K562 (cell line): ENCODE data around the gene LHPP. TPM values are rescaled to one million over a fixed set of nuclear protein-coding genes. Genes with fewer than 3 reads are reported as not detected.
"Not testable (repeated sequence)": the region's sequence is repeated elsewhere in the genome, so short reads cannot be mapped to it uniquely, and the experiment has no call there.

Experiments used
- ATAC-seq: fragments of 200-7000 bp; cut with Tn5 transposase; 3 replicates; pipeline ENCODE4 v1.9.1; 2020; ENCODE audit warnings: moderate library complexity
- BruUV-seq: library from RNA; stranded (reverse); fragments of 400-500 nt; replicated peaks from 2 replicates; lab custom pipeline; 2021; lab: Mats Ljungman, UMichigan
- CTCF ChIA-PET: fragments of 300-600 bp; formaldehyde crosslinking; extraction: SDS; loops from one replicate; lab custom pipeline; 2021; ENCODE audit warnings: low intra/inter-chr PET ratio; lab: Yijun Ruan, JAX
- POLR2A ChIA-PET: fragments of 300-600, 350-650 bp; sonication (Branson Sonifier 250); formaldehyde crosslinking; extraction: SDS; loops from one replicate; lab custom pipeline; 2021; ENCODE audit warnings: antibody characterized with exemption, inconsistent platforms; lab: Yijun Ruan, JAX
- DNase-seq, 4 experiments: peaks; one replicate each; pipeline versions ENCODE4 v3.0.0 to v3.0.0-alpha.2; 2011 to 2018; ENCODE audit warnings: low spot score in 3 of 4, mixed read lengths in 3 of 4; ENCODE audit errors: extremely low read depth in 1 of 4
- FAIRE-seq: peaks from 2 replicates; lab custom pipeline; 2011; peaks lifted over from hg19 to GRCh38; lab: Jason Lieb, UNC
- H2AFZ ChIP-seq: 2 replicates; pipeline ENCODE4 v1.6.0; 2011; ENCODE audit warnings: low read depth, low read length, control low read depth, inconsistent platforms
- H3K27ac ChIP-seq: fragments of 200-600 bp; 3 replicates; pipeline ENCODE4 v1.8.0; 2011; ENCODE audit warnings: low read depth, mild to moderate bottlenecking, control low read depth, inconsistent platforms, low read length, moderate library complexity, mixed read lengths; ENCODE audit errors: extremely low read depth
- H3K27me3 ChIP-seq, 2 experiments: fragments of 300-600 bp in 1 of 2; 2 replicates in 1 of 2; 3 replicates in 1 of 2; pipeline versions ENCODE4 v1.6.0 to v1.8.0; 2011; ENCODE audit warnings: inconsistent platforms in 2 of 2, low read length in 2 of 2, mild to moderate bottlenecking in 1 of 2, mixed read lengths in 1 of 2, moderate library complexity in 1 of 2; ENCODE audit not compliant: control insufficient read depth in 2 of 2, insufficient read depth in 2 of 2
- H3K36me3 ChIP-seq: fragments of 300-600 bp; 3 replicates; pipeline ENCODE4 v1.8.0; 2011; ENCODE audit warnings: mild to moderate bottlenecking, low read length, inconsistent platforms; ENCODE audit not compliant: control insufficient read depth, insufficient read depth
- H3K4me1 ChIP-seq, 2 experiments: fragments of 200-600 bp in 1 of 2; replicated peaks in 1 of 2; 2 replicates in 1 of 2; 3 replicates in 1 of 2; pipeline versions ENCODE4 v1.5.1 to v1.8.0; 2011; ENCODE audit warnings: inconsistent platforms in 2 of 2, low read length in 2 of 2, mild to moderate bottlenecking in 1 of 2, mixed read lengths in 1 of 2, moderate library complexity in 1 of 2; ENCODE audit not compliant: control insufficient read depth in 2 of 2, insufficient read depth in 2 of 2
- H3K4me2 ChIP-seq: 2 replicates; pipeline ENCODE4 v1.6.1; 2011; ENCODE audit warnings: low read length, control low read depth, inconsistent platforms, mixed read lengths; ENCODE audit not compliant: insufficient read depth
- H3K4me3 ChIP-seq: fragments of 200-600 bp; sonication (generic), shearing (Covaris generic); 2 replicates; pipeline ENCODE4 v1.5.1; 2016; ENCODE audit warnings: control low read depth, inconsistent platforms
- H3K79me2 ChIP-seq: fragments of 200-600 bp; 3 replicates; pipeline ENCODE4 v1.8.0; 2011; ENCODE audit warnings: low read length, inconsistent platforms; ENCODE audit not compliant: control insufficient read depth, insufficient read depth
- H3K9ac ChIP-seq, 2 experiments: 2 replicates each; pipeline versions ENCODE4 v1.6.0 to v1.6.1; 2011; ENCODE audit warnings: low read depth in 2 of 2, low read length in 2 of 2, control low read depth in 1 of 2, inconsistent platforms in 1 of 2, mild to moderate bottlenecking in 1 of 2, mixed read lengths in 1 of 2; ENCODE audit not compliant: insufficient read depth in 1 of 2
- H3K9me1 ChIP-seq: one replicate; pipeline ENCODE4 v1.6.0; 2011; ENCODE audit warnings: inconsistent platforms, mild to moderate bottlenecking, low read length, moderate library complexity; ENCODE audit not compliant: control insufficient read depth, insufficient read depth
- H3K9me3 ChIP-seq: replicated peaks from 2 replicates; pipeline ENCODE4 v1.5.1; 2011; ENCODE audit warnings: low read depth, low read length, inconsistent platforms; ENCODE audit not compliant: control insufficient read depth, insufficient read depth
- H4K20me1 ChIP-seq: replicated peaks from 2 replicates; pipeline ENCODE4 v1.6.1; 2011; ENCODE audit warnings: low read length, inconsistent platforms, mixed read lengths; ENCODE audit not compliant: control insufficient read depth, insufficient read depth
- CBFA2T2 ChIP-seq: fragments of 450-650 bp; conservative IDR thresholded peaks from 2 replicates; pipeline ENCODE4 v1.6.1; 2017; ENCODE audit warnings: mild to moderate bottlenecking
- DACH1 ChIP-seq: fragments of 450-650 bp; IDR thresholded peaks from 2 replicates; pipeline ENCODE4 v1.6.1; 2018; ENCODE audit not compliant: partially characterized antibody
- GTF2E2 ChIP-seq: fragments of 200-800 bp; sonication (Bioruptor generic); IDR thresholded peaks from 2 replicates; pipeline ENCODE4 v1.6.1; 2016; ENCODE audit warnings: missing genetic modification characterization, missing compliant biosample characterization
- NELFE ChIP-seq: IDR thresholded peaks from 2 replicates; pipeline ENCODE4 v1.6.1; 2011; ENCODE audit warnings: mild to moderate bottlenecking; ENCODE audit not compliant: insufficient read depth, insufficient read length
- ZNF239 ChIP-seq: fragments of 250-450 bp; sonication (Bioruptor Pico); IDR thresholded peaks from 2 replicates; pipeline ENCODE4 v1.4.0; 2020; ENCODE audit warnings: mild to moderate bottlenecking
- WGBS: fragments of 100-300 bp; shearing (Covaris generic); methylation state at CpG from one replicate; pipeline ENCODE4 v1.1.6; 2016; ENCODE audit warnings: low coverage, mixed read lengths; ENCODE audit not compliant: insufficient coverage; ENCODE audit errors: missing lambda C conversion rate; 5-methylcytosine and 5-hydroxymethylcytosine counted together
- in situ Hi-C: fragments of 300-500 bp; cut with MboI; formaldehyde crosslinking; loops from 4 replicates; pipeline ENCODE4 v1.15.0; 2018; ENCODE audit warnings: inconsistent platforms, mixed read lengths
- intact Hi-C: fragments of 100-400 bp; cut with micrococcal nuclease; formaldehyde crosslinking; loops from 2 replicates; pipeline ENCODE4 v1.14.2; 2022
- polyA plus RNA-seq, 8 experiments: library from polyadenylated mRNA; depleted of rRNA in 4 of 8; stranded (reverse) in 5 of 8; unstranded in 3 of 8; fragments of >200 nt; fragmentation: Nextera tagmentation in 2 of 8; fragmentation: Illumina TruSeq in 1 of 8; extraction: Ambion mirVana in 2 of 8; extraction: Trizol in 1 of 8; gene quantifications; 2 replicates each; pipeline versions ENCODE4 v1.2.1 to v1.2.3, GENCODE V29; 2011 to 2014; ENCODE audit warnings: inconsistent platforms in 1 of 8, missing spikeins in 1 of 8
- total RNA-seq, 7 experiments: library from RNA; depleted of rRNA in 6 of 7; stranded (reverse); fragments of >200 nt in 6 of 7; fragmentation: Illumina TruSeq in 2 of 7; extraction: Trizol in 2 of 7; gene quantifications; 2 replicates each; pipeline versions ENCODE4 v1.2.1 to v1.2.3, GENCODE V29; 2011 to 2021; ENCODE audit warnings: low replicate concordance in 1 of 7
- TF ChIP-seq, protein P1 (sequence below): fragments of 250-450 bp; sonication (Bioruptor Pico); IDR thresholded peaks from 2 replicates; pipeline ENCODE4 v1.5.0; 2021; ENCODE audit warnings: mild to moderate bottlenecking, borderline replicate concordance
- TF ChIP-seq, protein P2 (sequence below): sonication (generic); formaldehyde crosslinking; IDR thresholded peaks from 2 replicates; pipeline ENCODE4 v1.8.0; 2022; ENCODE audit warnings: missing genetic modification reagents, mild to moderate bottlenecking, moderate library complexity, borderline replicate concordance

The LHPP gene
- total and polyA plus RNA-seq, 9 of the 15 experiments (the other 6 are each of a cell fraction or from before 2014, with no cell fraction given): 0.34 to 7.4 (median 3.0) TPM

DNA sequence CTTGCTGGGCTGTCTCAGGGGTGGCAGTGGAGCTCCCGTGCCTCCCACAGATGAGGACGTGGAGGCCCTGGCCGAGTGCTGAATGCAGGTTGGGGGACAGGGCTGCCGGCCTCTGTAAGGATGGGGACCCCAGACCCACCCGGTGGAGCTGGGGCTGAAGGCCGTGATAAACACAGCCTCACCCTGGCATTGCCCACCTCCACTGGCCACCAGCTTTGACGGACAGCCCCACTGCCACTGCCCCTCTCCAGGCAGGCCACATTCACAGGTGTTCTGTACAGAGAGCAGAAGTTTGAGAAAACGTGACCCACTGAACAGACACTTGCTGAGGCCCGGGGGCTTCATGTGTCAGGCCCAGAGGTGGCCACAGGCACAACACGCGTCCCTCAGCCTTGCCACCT, 126.2 kb downstream of the LHPP start (continued):
- no peak for TF ChIP-seq CBFA2T2
- TF ChIP-seq NELFE: no peak
- TF ChIP-seq, protein P1, sequence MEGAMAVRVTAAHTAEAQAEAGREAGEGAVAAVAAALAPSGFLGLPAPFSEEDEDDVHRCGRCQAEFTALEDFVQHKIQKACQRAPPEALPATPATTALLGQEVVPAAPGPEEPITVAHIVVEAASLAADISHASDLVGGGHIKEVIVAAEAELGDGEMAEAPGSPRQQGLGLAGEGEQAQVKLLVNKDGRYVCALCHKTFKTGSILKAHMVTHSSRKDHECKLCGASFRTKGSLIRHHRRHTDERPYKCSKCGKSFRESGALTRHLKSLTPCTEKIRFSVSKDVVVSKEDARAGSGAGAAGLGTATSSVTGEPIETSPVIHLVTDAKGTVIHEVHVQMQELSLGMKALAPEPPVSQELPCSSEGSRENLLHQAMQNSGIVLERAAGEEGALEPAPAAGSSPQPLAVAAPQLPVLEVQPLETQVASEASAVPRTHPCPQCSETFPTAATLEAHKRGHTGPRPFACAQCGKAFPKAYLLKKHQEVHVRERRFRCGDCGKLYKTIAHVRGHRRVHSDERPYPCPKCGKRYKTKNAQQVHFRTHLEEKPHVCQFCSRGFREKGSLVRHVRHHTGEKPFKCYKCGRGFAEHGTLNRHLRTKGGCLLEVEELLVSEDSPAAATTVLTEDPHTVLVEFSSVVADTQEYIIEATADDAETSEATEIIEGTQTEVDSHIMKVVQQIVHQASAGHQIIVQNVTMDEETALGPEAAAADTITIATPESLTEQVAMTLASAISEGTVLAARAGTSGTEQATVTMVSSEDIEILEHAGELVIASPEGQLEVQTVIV (CRISPR knock-in tag): no peak
- TF ChIP-seq, protein P2, sequence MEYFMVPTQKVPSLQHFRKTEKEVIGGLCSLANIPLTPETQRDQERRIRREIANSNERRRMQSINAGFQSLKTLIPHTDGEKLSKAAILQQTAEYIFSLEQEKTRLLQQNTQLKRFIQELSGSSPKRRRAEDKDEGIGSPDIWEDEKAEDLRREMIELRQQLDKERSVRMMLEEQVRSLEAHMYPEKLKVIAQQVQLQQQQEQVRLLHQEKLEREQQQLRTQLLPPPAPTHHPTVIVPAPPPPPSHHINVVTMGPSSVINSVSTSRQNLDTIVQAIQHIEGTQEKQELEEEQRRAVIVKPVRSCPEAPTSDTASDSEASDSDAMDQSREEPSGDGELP (CRISPR knock-in tag): no peak
- TF ChIP-seq DACH1: no peak
- TF ChIP-seq ZNF239 (CRISPR knock-in tag): no peak
- no peak for TF ChIP-seq GTF2E2 (tag)

DNA sequence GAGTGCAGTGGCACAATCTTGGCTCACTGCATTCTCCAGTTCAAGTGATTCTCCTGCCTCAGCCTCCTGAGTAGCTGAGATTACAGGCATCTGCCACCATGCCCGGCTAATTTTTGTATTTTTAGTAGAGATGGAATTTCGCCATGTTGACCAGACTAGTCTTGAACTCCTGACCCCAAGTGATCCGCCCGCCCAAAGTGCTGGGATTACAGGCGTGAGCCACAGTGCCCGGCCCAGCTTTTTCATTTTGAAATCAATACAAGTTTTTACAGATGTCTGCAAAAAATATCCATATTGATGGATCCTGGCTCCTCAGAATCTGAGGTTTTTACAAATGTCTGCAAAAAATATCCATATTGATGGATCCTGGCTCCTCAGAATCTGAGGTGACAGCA, 126.7 kb downstream of the LHPP start:
- peaks cover 10% of the 10 kb centered on the region; the same call in 1 of the 2 replicates for H4K20me1 ChIP-seq
- H3K27me3 ChIP-seq: peaks cover 0 to 13% of the 10 kb centered on the region in 2 experiments; a peak in 3 of 5 replicates
- intact Hi-C loops: loop anchor here (2.0 kb wide), 1 partner anchor 128 kb away; no protein-coding TSS in a partner anchor
- POLR2A ChIA-PET: interaction anchor here (0.6 kb wide), 1 partner anchor 605 kb away, joined by 3 read pairs; no protein-coding TSS in a partner anchor
- H2AFZ ChIP-seq, FAIRE-seq, DNase-seq, H3K36me3 ChIP-seq, H3K79me2 ChIP-seq, H3K4me3 ChIP-seq, CTCF ChIA-PET, BruUV-seq, in situ Hi-C loops, H3K9me3 ChIP-seq, ATAC-seq, H3K9me1 ChIP-seq: not testable (repeated sequence)
- peak overlapping the region; percentile 37; the same call in 1 of the 3 replicates for H3K27ac ChIP-seq
- peak overlapping the region in 1 of 2 experiments; percentile 19; a peak in 1 of 4 replicates for H3K9ac ChIP-seq
- H3K4me2 ChIP-seq: peak overlapping the region; percentile 56; the same call in 1 of the 2 replicates
- H3K4me1 ChIP-seq: peaks cover 15 to 40% of the 10 kb centered on the region in 2 experiments
- WGBS: 13% methylated on average over 4 of the region's 6 CpGs
